ENCODE data around the gene FRMD5.

FRMD5 gene

DNA sequence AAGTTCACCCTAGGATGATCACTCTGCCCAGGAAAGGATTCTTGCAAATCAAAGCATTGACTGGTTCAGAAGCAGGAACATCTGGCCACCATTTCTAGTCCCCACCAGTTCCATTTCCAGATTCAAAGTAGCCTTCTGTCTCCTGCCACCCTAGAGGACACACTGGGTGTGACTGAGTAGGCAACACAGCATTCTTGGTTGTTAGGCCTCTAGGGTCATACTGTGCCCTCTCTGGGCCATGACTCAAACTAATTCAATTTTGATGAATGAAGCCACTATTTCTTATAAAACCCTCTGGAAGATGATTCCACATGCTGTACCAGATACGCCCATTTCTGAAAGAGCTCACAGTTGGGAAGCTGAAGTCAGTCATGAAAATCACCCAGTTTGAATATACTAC is 298.5 kb downstream of the FRMD5 start:
- 0 out of 2 replicates have a peak, but pooled peaks cover 4% of the 10 kb centered on the region for H3K4me1 ChIP-seq (ENCODE audit: control insufficient read depth, insufficient read depth, low read length)
- H3K4me3 ChIP-seq (ENCODE audit: low read depth, low read length): no peak overlapping the region
- H3K36me3 ChIP-seq (ENCODE audit: control insufficient read depth, insufficient read depth, low read length): 0 out of 2 replicates have a peak, but pooled peaks cover 4% of the 10 kb centered on the region
- H3K9ac ChIP-seq (ENCODE audit: low read depth, low read length): no peak overlapping the region
- no peak overlapping the region for H3K27ac ChIP-seq (ENCODE audit: low read depth, low read length)
- no peaks in the 10 kb centered on the region for H3K27me3 ChIP-seq (ENCODE audit: control insufficient read depth, insufficient read depth, low read length)
- no peaks in the 10 kb centered on the region for H3K9me3 ChIP-seq (ENCODE audit: control insufficient read depth, insufficient read depth, low read length)

DNA sequence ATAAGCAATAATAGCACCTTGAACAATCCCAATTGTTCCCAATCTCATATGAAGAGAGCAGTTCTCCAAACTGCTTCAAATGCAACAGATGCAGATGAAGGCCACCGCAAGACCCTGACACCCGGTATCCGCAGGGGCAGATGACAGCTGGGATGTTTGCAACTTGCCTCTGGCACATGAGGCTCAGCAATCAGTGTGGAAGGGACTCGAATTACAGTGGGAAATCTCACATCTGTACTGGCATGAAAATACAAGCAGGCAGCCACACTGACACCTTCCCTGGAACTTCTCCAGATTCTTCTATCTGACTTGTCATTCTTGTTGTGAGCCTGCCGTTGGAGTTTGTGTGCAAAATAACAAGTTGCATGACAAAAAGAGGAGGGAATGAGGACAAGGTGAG is 299.5 kb downstream of the FRMD5 start:
- Histone ChIP-seq H3K9me3 (ENCODE audit: control insufficient read depth, insufficient read depth, low read length) (no peaks in the 10 kb centered on the region), H3K27ac (ENCODE audit: low read depth, low read length) (no peak overlapping the region), H3K9ac (ENCODE audit: low read depth, low read length) (no peak overlapping the region), H3K4me3 (ENCODE audit: low read depth, low read length) (no peak overlapping the region), H3K36me3 (ENCODE audit: control insufficient read depth, insufficient read depth, low read length) (0 out of 2 replicates have a peak, but pooled peaks cover 4% of the 10 kb centered on the region), H3K4me1 (ENCODE audit: control insufficient read depth, insufficient read depth, low read length) (peaks cover 3% of the 10 kb centered on the region; the same call in 1 of the 2 replicates), H3K27me3 (ENCODE audit: control insufficient read depth, insufficient read depth, low read length) (no peaks in the 10 kb centered on the region)

DNA sequence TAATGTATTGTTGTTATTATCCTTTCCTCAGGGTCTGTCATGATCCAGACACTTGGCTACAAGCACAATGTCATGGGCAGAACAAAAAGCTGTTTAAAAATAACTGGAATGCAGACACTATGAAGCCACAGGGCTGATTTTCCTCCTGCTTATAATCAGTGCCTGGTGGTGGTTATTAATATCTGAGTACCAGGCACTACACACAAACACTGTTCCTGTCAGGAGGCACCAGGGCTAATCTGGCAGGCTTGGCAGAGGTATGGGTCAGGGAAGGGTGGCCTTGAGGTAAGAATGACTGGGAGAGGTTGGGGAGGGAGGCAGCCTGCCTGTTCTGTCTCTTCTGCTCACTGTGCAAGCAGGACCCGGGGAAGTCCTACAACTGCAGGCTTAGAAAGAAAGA is 301.1 kb downstream of the FRMD5 start:
- Histone ChIP-seq H3K27me3 (ENCODE audit: control insufficient read depth, insufficient read depth, low read length) (no peaks in the 10 kb centered on the region), H3K9me3 (ENCODE audit: control insufficient read depth, insufficient read depth, low read length) (no peaks in the 10 kb centered on the region), H3K4me1 (ENCODE audit: control insufficient read depth, insufficient read depth, low read length) (peaks cover 4% of the 10 kb centered on the region; the same call in 1 of the 2 replicates), H3K4me3 (ENCODE audit: low read depth, low read length) (no peak overlapping the region), H3K36me3 (ENCODE audit: control insufficient read depth, insufficient read depth, low read length) (peaks cover 4% of the 10 kb centered on the region; the same call in 1 of the 2 replicates), H3K9ac (ENCODE audit: low read depth, low read length) (no peak overlapping the region), H3K27ac (ENCODE audit: low read depth, low read length) (no peak overlapping the region)

GRCh38 chr15:43889042-43889441 is 306.0 kb downstream of the FRMD5 start:
- H3K9ac ChIP-seq (ENCODE audit: low read depth, low read length): no peak overlapping the region
- peaks cover 15% of the 10 kb centered on the region; the same call in 1 of the 2 replicates for H3K36me3 ChIP-seq (ENCODE audit: control insufficient read depth, insufficient read depth, low read length)
- no peak overlapping the region for H3K27ac ChIP-seq (ENCODE audit: low read depth, low read length)
- H3K9me3 ChIP-seq (ENCODE audit: control insufficient read depth, insufficient read depth, low read length): no peaks in the 10 kb centered on the region
- no peaks in the 10 kb centered on the region for H3K27me3 ChIP-seq (ENCODE audit: control insufficient read depth, insufficient read depth, low read length)
- H3K4me1 ChIP-seq (ENCODE audit: control insufficient read depth, insufficient read depth, low read length): peaks cover 4% of the 10 kb centered on the region; the same call in 1 of the 2 replicates
- H3K4me3 ChIP-seq (ENCODE audit: low read depth, low read length): no peak overlapping the region

GRCh38 chr15:43887901-43888300 is 307.2 kb downstream of the FRMD5 start:
- Histone ChIP-seq H3K9me3 (ENCODE audit: control insufficient read depth, insufficient read depth, low read length) (no peaks in the 10 kb centered on the region), H3K9ac (ENCODE audit: low read depth, low read length) (no peak overlapping the region), H3K4me1 (ENCODE audit: control insufficient read depth, insufficient read depth, low read length) (peaks cover 4% of the 10 kb centered on the region; the same call in 1 of the 2 replicates), H3K4me3 (ENCODE audit: low read depth, low read length) (no peak overlapping the region), H3K36me3 (ENCODE audit: control insufficient read depth, insufficient read depth, low read length) (peaks cover 24% of the 10 kb centered on the region; the same call in 1 of the 2 replicates), H3K27me3 (ENCODE audit: control insufficient read depth, insufficient read depth, low read length) (no peaks in the 10 kb centered on the region), H3K27ac (ENCODE audit: low read depth, low read length) (no peak overlapping the region)

DNA sequence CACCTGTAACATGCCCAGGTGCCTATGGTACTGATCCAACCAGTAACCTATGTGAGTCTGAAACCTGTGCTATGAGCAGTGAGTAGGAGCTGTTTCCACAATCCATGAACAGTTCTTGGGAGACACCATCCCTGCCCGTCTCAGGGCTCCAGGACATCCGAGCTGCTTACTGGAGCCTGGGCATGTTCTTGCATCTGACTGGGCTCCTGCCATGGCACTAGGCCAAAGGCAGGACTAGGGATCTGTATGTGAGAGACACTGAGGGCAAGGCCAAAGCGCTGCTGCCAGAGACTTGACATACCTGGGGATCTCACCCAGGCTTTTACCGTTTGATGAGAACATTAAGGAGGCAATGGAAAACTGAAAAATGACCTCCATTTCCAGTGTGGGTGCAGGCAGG is 308.5 kb downstream of the FRMD5 start:
- peaks cover 6% of the 10 kb centered on the region for H3K4me1 ChIP-seq (ENCODE audit: control insufficient read depth, insufficient read depth, low read length)
- no peak overlapping the region for H3K4me3 ChIP-seq (ENCODE audit: low read depth, low read length)
- H3K9me3 ChIP-seq (ENCODE audit: control insufficient read depth, insufficient read depth, low read length): no peaks in the 10 kb centered on the region
- H3K27me3 ChIP-seq (ENCODE audit: control insufficient read depth, insufficient read depth, low read length): no peaks in the 10 kb centered on the region
- H3K36me3 ChIP-seq (ENCODE audit: control insufficient read depth, insufficient read depth, low read length): peaks cover 24% of the 10 kb centered on the region; the same call in 1 of the 2 replicates
- no peak overlapping the region for H3K27ac ChIP-seq (ENCODE audit: low read depth, low read length)
- H3K9ac ChIP-seq (ENCODE audit: low read depth, low read length): no peak overlapping the region

DNA sequence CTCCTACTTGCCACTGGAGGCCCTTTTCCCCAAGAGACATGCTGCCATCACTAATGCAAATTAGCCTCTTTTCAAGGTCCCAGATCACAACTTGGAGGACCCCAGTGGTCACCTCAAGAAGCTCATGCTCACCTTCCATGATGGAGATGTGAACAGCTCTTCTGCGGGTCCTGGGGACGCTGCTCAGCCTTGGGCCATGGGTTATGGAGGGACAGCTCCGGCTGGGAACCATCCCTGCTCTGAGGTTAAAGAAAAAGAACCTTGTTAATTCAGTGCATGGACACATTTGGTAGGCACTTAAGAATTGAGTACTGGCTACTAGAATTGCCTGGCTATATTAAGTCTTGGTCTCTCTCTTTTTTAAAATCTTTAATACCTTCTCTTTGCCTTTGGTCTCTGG is 311.5 kb downstream of the FRMD5 start:
- Histone ChIP-seq H3K9ac (ENCODE audit: low read depth, low read length) (no peak overlapping the region), H3K4me1 (ENCODE audit: control insufficient read depth, insufficient read depth, low read length) (peaks cover 12% of the 10 kb centered on the region), H3K27me3 (ENCODE audit: control insufficient read depth, insufficient read depth, low read length) (no peaks in the 10 kb centered on the region), H3K4me3 (ENCODE audit: low read depth, low read length) (no peak overlapping the region), H3K9me3 (ENCODE audit: control insufficient read depth, insufficient read depth, low read length) (no peaks in the 10 kb centered on the region), H3K27ac (ENCODE audit: low read depth, low read length) (no peak overlapping the region), H3K36me3 (ENCODE audit: control insufficient read depth, insufficient read depth, low read length) (peaks cover 36% of the 10 kb centered on the region)

DNA sequence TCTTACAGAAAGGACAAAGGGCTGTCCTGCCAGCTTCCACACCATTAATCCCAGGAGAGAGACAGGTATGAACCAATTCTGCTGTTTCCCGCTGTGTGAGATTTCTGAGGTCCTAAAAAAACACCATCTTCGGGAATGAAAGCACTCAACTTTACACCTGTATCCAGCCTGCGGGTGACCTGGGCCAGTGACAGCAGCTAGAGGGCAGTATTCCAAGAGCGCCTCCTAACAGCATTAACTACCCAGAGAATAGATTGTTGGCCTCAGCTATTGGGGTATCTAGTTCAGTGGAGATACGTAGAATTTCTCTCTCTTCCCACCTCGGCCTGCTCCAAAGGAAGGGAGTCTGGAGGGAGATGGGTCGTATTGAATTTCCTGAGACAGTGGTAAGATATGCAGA is 313.1 kb downstream of the FRMD5 start:
- Histone ChIP-seq H3K4me3 (ENCODE audit: low read depth, low read length) (no peak overlapping the region), H3K9me3 (ENCODE audit: control insufficient read depth, insufficient read depth, low read length) (no peaks in the 10 kb centered on the region), H3K36me3 (ENCODE audit: control insufficient read depth, insufficient read depth, low read length) (peaks cover 33% of the 10 kb centered on the region)

GRCh38 chr15:43881245-43881644 is 313.8 kb downstream of the FRMD5 start:
- Histone ChIP-seq H3K27ac (ENCODE audit: low read depth, low read length) (peak overlapping the region; percentile 30), H3K4me3 (ENCODE audit: low read depth, low read length) (no peak overlapping the region), H3K9me3 (ENCODE audit: control insufficient read depth, insufficient read depth, low read length) (no peaks in the 10 kb centered on the region), H3K36me3 (ENCODE audit: control insufficient read depth, insufficient read depth, low read length) (peaks cover 29% of the 10 kb centered on the region), H3K9ac (ENCODE audit: low read depth, low read length) (no peak overlapping the region), H3K4me1 (ENCODE audit: control insufficient read depth, insufficient read depth, low read length) (peaks cover 12% of the 10 kb centered on the region), H3K27me3 (ENCODE audit: control insufficient read depth, insufficient read depth, low read length) (no peaks in the 10 kb centered on the region)

More for the DNA sequence above, 313.1 kb downstream of the FRMD5 start:
- Histone ChIP-seq H3K4me1 (ENCODE audit: control insufficient read depth, insufficient read depth, low read length) (peaks cover 12% of the 10 kb centered on the region), H3K27me3 (ENCODE audit: control insufficient read depth, insufficient read depth, low read length) (no peaks in the 10 kb centered on the region), H3K27ac (ENCODE audit: low read depth, low read length) (no peak overlapping the region), H3K9ac (ENCODE audit: low read depth, low read length) (no peak overlapping the region)

DNA sequence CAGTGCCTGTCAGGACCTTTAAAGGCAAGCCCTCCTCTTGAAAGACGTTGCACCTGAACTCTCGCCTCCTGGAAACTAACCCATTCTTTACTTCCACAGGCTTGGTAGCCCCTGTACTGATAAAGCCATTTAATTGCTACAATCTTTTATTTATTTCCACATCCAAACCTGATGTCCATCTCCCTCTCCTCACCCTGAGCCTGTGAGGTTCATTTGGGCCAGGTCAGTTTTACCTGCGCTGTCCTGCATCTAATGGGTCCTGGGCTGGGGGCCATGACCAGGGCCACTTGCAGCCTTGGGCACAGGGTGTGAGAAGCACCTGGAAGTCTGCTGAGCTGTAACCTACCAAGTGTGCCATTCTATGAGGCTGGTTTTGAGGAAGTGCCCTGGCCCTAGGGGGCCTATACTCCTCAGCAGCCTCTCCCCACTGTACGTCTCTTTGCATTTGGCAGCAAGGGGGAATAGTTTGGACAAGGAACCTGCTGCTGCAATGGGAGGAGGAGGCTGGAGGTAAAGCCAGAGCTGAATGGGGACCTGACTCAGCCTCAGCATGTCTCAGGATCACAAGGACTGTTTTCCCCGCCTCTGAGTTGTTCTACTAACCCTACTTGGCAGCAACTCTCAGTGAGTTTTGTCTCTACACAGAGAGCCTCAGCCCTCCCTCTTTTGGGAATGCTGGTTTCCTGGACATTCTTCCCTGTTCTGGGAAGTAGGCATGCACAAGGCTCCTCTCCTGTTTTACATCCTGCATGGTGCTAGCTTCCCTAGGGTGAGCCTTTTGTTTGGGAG is 314.5 kb downstream of the FRMD5 start:
- H3K36me3 ChIP-seq (ENCODE audit: control insufficient read depth, insufficient read depth, low read length): peaks cover 29% of the 10 kb centered on the region
- peak overlapping the region; percentile 30 for H3K27ac ChIP-seq (ENCODE audit: low read depth, low read length)

More for the DNA sequence above, 314.5 kb downstream of the FRMD5 start:
- Histone ChIP-seq H3K4me1 (ENCODE audit: control insufficient read depth, insufficient read depth, low read length) (peaks cover 12% of the 10 kb centered on the region), H3K27me3 (ENCODE audit: control insufficient read depth, insufficient read depth, low read length) (no peaks in the 10 kb centered on the region), H3K9ac (ENCODE audit: low read depth, low read length) (no peak overlapping the region), H3K4me3 (ENCODE audit: low read depth, low read length) (no peak overlapping the region), H3K9me3 (ENCODE audit: control insufficient read depth, insufficient read depth, low read length) (no peaks in the 10 kb centered on the region)

All from HUES48 (cell line).